ENCODE results near the gene SLC39A9. TPM values are rescaled to one million over a fixed set of nuclear protein-coding genes. Genes with fewer than 3 reads are reported as not detected.

Gene SLC39A9
- total RNA-seq, 4 donors from 2014 or later, result 20.6 to 23.2 (median 21.8) TPM

GRCh38 chr14:69429643-69430042 lies 31.2 kb downstream of the SLC39A9 start:
- Histone ChIP-seq H3K27me3 (no peaks in the 10 kb centered on the region), H3K36me3 (peaks cover 0 to 14% of the 10 kb centered on the region in 2 donors), H3K9me3 (no peaks in the 10 kb centered on the region), H3K4me1 (no peaks in the 10 kb centered on the region), H3K4me3 (no peak overlapping the region), H3K27ac (no peak overlapping the region)
- intact Hi-C loops (cut with DNase I; ENCODE audit: low total_unique reads) (no loop called here), in situ Hi-C loops (cut with MboI; ENCODE audit: low sequenced_read_pairs in 4 of 4) (no loop called here)
- TF ChIP-seq POLR2A (IDR thresholded peaks at IDR 0.05), result no peak
- TF ChIP-seq, protein P1, sequence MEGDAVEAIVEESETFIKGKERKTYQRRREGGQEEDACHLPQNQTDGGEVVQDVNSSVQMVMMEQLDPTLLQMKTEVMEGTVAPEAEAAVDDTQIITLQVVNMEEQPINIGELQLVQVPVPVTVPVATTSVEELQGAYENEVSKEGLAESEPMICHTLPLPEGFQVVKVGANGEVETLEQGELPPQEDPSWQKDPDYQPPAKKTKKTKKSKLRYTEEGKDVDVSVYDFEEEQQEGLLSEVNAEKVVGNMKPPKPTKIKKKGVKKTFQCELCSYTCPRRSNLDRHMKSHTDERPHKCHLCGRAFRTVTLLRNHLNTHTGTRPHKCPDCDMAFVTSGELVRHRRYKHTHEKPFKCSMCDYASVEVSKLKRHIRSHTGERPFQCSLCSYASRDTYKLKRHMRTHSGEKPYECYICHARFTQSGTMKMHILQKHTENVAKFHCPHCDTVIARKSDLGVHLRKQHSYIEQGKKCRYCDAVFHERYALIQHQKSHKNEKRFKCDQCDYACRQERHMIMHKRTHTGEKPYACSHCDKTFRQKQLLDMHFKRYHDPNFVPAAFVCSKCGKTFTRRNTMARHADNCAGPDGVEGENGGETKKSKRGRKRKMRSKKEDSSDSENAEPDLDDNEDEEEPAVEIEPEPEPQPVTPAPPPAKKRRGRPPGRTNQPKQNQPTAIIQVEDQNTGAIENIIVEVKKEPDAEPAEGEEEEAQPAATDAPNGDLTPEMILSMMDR (IDR thresholded peaks at IDR 0.05 in 4 of 5, conservative IDR thresholded peaks at IDR 0.05 in 1 of 5), result no peak
- no peak for DNase-seq
- no peak for ATAC-seq

GRCh38 chr14:69430306-69430939 lies 31.9 kb downstream of the SLC39A9 start:
- ATAC-seq (no peak), DNase-seq (no peak)
- TF ChIP-seq, protein P1 (IDR thresholded peaks at IDR 0.05 in 4 of 5, conservative IDR thresholded peaks at IDR 0.05 in 1 of 5), result no peak
- no peak for TF ChIP-seq POLR2A (IDR thresholded peaks at IDR 0.05)
- no peaks in the 10 kb centered on the region for H3K4me1 ChIP-seq
- in situ Hi-C loops (cut with MboI; ENCODE audit: low sequenced_read_pairs in 4 of 4) (no loop called here), intact Hi-C loops (cut with DNase I; ENCODE audit: low total_unique reads) (no loop called here)
- H3K36me3 ChIP-seq, result peaks cover 0 to 13% of the 10 kb centered on the region in 2 donors
- no peaks in the 10 kb centered on the region for H3K27me3 ChIP-seq
- no peak overlapping the region for H3K27ac ChIP-seq
- H3K9me3 ChIP-seq, result no peaks in the 10 kb centered on the region
- no peak overlapping the region for H3K4me3 ChIP-seq

DNA sequence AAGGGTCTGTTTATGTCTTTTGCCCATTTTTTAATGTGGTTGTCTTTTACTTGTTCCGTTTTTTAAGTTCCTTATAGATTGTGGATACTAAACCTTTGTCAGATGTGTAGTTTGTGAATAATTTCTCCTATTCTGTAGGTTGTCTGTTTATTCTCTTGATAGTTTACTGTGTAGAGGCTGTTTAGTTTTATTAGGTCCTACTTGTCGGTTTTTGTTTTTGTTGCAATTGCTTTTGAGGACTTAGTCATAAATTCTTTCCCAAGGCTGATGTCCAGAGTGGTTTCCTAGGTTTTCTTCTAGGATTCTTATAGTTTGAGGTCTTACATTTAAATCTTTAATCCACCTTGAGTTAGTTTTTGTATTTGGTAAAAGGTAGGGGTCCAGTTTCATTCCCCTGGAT lies 33.9 kb downstream of the SLC39A9 start:
- ATAC-seq (no peak), DNase-seq (no peak)
- intact Hi-C loops (cut with DNase I; ENCODE audit: low total_unique reads) (no loop called here), in situ Hi-C loops (cut with MboI; ENCODE audit: low sequenced_read_pairs in 4 of 4) (no loop called here)
- H3K4me1 ChIP-seq, result no peaks in the 10 kb centered on the region
- TF ChIP-seq, protein P1 (IDR thresholded peaks at IDR 0.05 in 4 of 5, conservative IDR thresholded peaks at IDR 0.05 in 1 of 5), result no peak
- no peak for TF ChIP-seq POLR2A (IDR thresholded peaks at IDR 0.05)
- H3K36me3 ChIP-seq, result no peaks in the 10 kb centered on the region
- H3K27ac ChIP-seq, result no peak overlapping the region
- H3K4me3 ChIP-seq, result no peak overlapping the region
- no peaks in the 10 kb centered on the region for H3K27me3 ChIP-seq
- no peaks in the 10 kb centered on the region for H3K9me3 ChIP-seq

GRCh38 chr14:69439521-69440270 lies 41.2 kb downstream of the SLC39A9 start:
- no peaks in the 10 kb centered on the region for H3K27me3 ChIP-seq
- H3K9me3 ChIP-seq, result no peaks in the 10 kb centered on the region
- ATAC-seq, result no peak
- intact Hi-C loops (cut with DNase I; ENCODE audit: low total_unique reads) (loop anchor here (2.0 kb wide), 1 partner anchor 71 kb away; no protein-coding TSS in a partner anchor), in situ Hi-C loops (cut with MboI; ENCODE audit: low sequenced_read_pairs in 4 of 4) (no loop called here)
- H3K4me1 ChIP-seq, result no peaks in the 10 kb centered on the region
- no peak for DNase-seq
- H3K36me3 ChIP-seq, result peaks cover 0 to 7% of the 10 kb centered on the region in 2 donors
- TF ChIP-seq POLR2A (IDR thresholded peaks at IDR 0.05), result no peak
- TF ChIP-seq, protein P1 (IDR thresholded peaks at IDR 0.05 in 4 of 5, conservative IDR thresholded peaks at IDR 0.05 in 1 of 5), result no peak
- no peak overlapping the region for H3K27ac ChIP-seq
- no peak overlapping the region for H3K4me3 ChIP-seq

Data from gastrocnemius medialis (tissue), 4 donors.